Fibroblast of the aortic adventitia (primary cell): ENCODE results near the gene SYNE1. TPM values are rescaled to one million over a fixed set of nuclear protein-coding genes. Genes with fewer than 3 reads are reported as not detected.

Experiments used
- DNase-seq: peaks from one replicate; pipeline ENCODE4 v3.0.0-alpha.2; 2010; ENCODE audit warnings: low read depth
- H3K4me3 ChIP-seq: 2 replicates; pipeline ENCODE4 v1.5.1; 2011; ENCODE audit warnings: low read depth, mild to moderate bottlenecking, control low read depth, low read length, moderate library complexity
- total RNA-seq: library from RNA; depleted of rRNA; stranded (reverse); fragments of >200 nt; gene quantifications from 2 replicates; pipeline ENCODE4 v1.2.3, GENCODE V29; 2012; ENCODE audit warnings: low replicate concordance
- TF ChIP-seq, protein P1 (sequence below): IDR thresholded peaks from 2 replicates; pipeline ENCODE4 v1.5.1; 2011; ENCODE audit warnings: mild to moderate bottlenecking, low read length, control low read depth, inconsistent platforms; ENCODE audit not compliant: insufficient read depth

Gene SYNE1
- total RNA-seq, 1 donor = 193 TPM

GRCh38 chr6:152416652-152417051 is 220.5 kb downstream of the SYNE1 start:
- TF ChIP-seq, protein P1, sequence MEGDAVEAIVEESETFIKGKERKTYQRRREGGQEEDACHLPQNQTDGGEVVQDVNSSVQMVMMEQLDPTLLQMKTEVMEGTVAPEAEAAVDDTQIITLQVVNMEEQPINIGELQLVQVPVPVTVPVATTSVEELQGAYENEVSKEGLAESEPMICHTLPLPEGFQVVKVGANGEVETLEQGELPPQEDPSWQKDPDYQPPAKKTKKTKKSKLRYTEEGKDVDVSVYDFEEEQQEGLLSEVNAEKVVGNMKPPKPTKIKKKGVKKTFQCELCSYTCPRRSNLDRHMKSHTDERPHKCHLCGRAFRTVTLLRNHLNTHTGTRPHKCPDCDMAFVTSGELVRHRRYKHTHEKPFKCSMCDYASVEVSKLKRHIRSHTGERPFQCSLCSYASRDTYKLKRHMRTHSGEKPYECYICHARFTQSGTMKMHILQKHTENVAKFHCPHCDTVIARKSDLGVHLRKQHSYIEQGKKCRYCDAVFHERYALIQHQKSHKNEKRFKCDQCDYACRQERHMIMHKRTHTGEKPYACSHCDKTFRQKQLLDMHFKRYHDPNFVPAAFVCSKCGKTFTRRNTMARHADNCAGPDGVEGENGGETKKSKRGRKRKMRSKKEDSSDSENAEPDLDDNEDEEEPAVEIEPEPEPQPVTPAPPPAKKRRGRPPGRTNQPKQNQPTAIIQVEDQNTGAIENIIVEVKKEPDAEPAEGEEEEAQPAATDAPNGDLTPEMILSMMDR = no peak
- H3K4me3 ChIP-seq = no peak overlapping the region
- DNase-seq = no peak

DNA sequence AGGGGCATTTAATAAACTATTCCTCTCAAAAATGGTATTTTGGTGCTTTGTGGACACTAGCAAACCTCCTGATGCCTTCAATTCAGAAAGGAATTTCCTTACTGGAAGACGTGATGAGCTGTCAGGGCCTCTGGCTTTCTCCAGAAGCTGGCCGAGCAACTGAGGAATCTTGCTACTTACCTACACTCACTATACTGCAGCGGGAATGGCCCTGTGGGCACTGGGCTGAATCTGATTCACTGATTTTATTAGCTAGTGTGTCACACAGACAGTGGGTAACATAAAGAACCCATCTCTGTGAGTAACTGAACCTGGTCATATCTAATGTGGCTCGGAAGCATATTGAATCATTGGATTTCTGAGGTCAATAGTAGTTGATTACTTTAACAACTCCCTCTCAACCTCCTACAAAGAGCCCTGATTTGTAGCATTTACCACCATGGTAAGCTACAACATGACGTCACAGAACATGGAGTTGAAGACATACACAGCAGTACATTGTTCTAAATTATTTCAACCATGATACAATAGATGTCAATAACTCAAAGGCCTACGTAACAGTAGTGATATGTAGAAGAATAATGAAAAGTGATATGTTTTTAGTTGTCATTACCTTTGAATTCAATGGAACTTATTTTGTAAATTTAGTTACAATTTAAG is 232.1 kb downstream of the SYNE1 start:
- DNase-seq = no peak
- no peak overlapping the region for H3K4me3 ChIP-seq
- TF ChIP-seq, protein P1 = no peak

- H3K4me3 ChIP-seq = no peak overlapping the region
- TF ChIP-seq, protein P1 = no peak
- no peak for DNase-seq
Observed at GRCh38 chr6:152404086-152404857, 232.9 kb downstream of the SYNE1 start.

DNA sequence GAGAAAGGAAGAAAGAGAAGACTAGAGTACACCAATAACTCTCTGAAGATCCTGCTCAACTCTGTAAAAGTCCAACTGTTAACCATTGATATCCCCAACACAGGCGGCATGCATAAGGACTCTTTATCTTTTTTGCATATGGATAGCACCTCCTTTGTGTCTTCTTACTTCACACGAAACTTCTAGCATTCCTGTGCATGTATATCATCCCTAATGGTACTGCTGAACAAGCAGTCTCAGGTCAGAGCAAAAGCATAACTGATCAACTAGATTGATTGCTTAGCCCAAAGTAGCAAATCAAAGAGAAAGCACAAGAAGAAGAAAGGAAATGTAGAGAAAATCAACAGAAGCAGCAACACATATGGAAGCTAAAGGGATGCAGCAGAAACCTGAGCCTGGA is 234.4 kb downstream of the SYNE1 start:
- no peak for DNase-seq
- H3K4me3 ChIP-seq = no peak overlapping the region
- TF ChIP-seq, protein P1 = no peak

- DNase-seq = peak; percentile 21
- TF ChIP-seq, protein P1 = no peak
- H3K4me3 ChIP-seq = no peak overlapping the region
Observed at GRCh38 chr6:152401978-152402377, 235.2 kb downstream of the SYNE1 start.

- peak; percentile 80 for DNase-seq
- H3K4me3 ChIP-seq = no peak overlapping the region
- TF ChIP-seq, protein P1 = no peak
Observed at GRCh38 chr6:152399399-152399798, 237.8 kb downstream of the SYNE1 start.
